ENCODE data around the gene SWI5. TPM values are rescaled to one million over a fixed set of nuclear protein-coding genes. Genes with fewer than 3 reads are reported as not detected.
"Not testable (repeated sequence)": the region's sequence is repeated elsewhere in the genome, so short reads cannot be mapped to it uniquely, and the experiment has no call there.

Gene SWI5
- total RNA-seq (35.4 and 35.7 TPM in 2 replicates), polyA plus RNA-seq (46.7 and 62.6 TPM in 2 replicates), polyA minus RNA-seq (ENCODE audit: low replicate concordance) (17.8 and 19.4 TPM in 2 replicates)
- polyA plus RNA-seq (2012) = 36.9 and 53.1 TPM in 2 replicates

GRCh38 chr9:128276008-128276573 lies at the start of gene SWI5:
Gene SWI5 (plus strand): TSS chr9:128276276.
- no peaks in the 10 kb centered on the region for H4K20me1 ChIP-seq (ENCODE audit: control insufficient read depth, extremely low read depth, insufficient read depth, low read length)
- H2AFZ ChIP-seq (ENCODE audit: low read length) = peak within 1 kb of the TSS; percentile 81
- TF ChIP-seq EZH2 (IDR thresholded peaks at IDR 0.05; ENCODE audit: low read length, missing control alignments) = no peak
- TF ChIP-seq CTCF (conservative IDR thresholded peaks at IDR 0.05 in 1 of 2, IDR thresholded peaks at IDR 0.05 in 1 of 2; ENCODE audit: low read depth in 1 of 2, low read length in 2 of 2) = no peak
- H3K9me3 ChIP-seq (ENCODE audit: control insufficient read depth, insufficient read depth, low read depth, low read length) = no peaks in the 10 kb centered on the region
- DNase-seq (ENCODE audit: low read depth in 2 of 2) = peak; percentile 95 to 100
- peak within 1 kb of the TSS; percentile 86 to 99 (median 97) for H3K4me3 ChIP-seq (replicated peaks in 1 of 4; ENCODE audit: control extremely low read depth in 1 of 4, insufficient read depth in 1 of 4, low read depth in 3 of 4, low read length in 4 of 4)
- H3K4me1 ChIP-seq (ENCODE audit: control insufficient read depth, extremely low read depth, insufficient read depth, low read length) = peaks cover 4% of the 10 kb centered on the region
- H3K27me3 ChIP-seq (ENCODE audit: control insufficient read depth, insufficient read depth, low read length) = no peaks in the 10 kb centered on the region
- peaks cover 31% of the 10 kb centered on the region for H3K79me2 ChIP-seq (ENCODE audit: control insufficient read depth, insufficient read depth, low read length)
- peak within 1 kb of the TSS; percentile 97 for H3K4me2 ChIP-seq (ENCODE audit: extremely low read depth, insufficient read depth, low read length)
- H3K27ac ChIP-seq (ENCODE audit: insufficient read depth, low read length) = peak within 1 kb of the TSS; percentile 96
- H3K9ac ChIP-seq (ENCODE audit: insufficient read depth, low read length) = peak within 1 kb of the TSS; percentile 97
- H3K36me3 ChIP-seq (ENCODE audit: control insufficient read depth, insufficient read depth, low read length) = peaks cover 13% of the 10 kb centered on the region

GRCh38 chr9:128226412-128226801 lies 49.7 kb upstream of the SWI5 start:
- H3K36me3 ChIP-seq (ENCODE audit: control insufficient read depth, insufficient read depth, low read length) = no peaks in the 10 kb centered on the region
- no peak overlapping the region for H3K4me3 ChIP-seq (replicated peaks in 1 of 4; ENCODE audit: control extremely low read depth in 1 of 4, insufficient read depth in 1 of 4, low read depth in 3 of 4, low read length in 4 of 4)
- no peaks in the 10 kb centered on the region for H3K79me2 ChIP-seq (ENCODE audit: control insufficient read depth, insufficient read depth, low read length)
- TF ChIP-seq CTCF (conservative IDR thresholded peaks at IDR 0.05 in 1 of 2, IDR thresholded peaks at IDR 0.05 in 1 of 2; ENCODE audit: low read depth in 1 of 2, low read length in 2 of 2) (no peak), EZH2 (IDR thresholded peaks at IDR 0.05; ENCODE audit: low read length, missing control alignments) (no peak)
- DNase-seq (ENCODE audit: low read depth in 2 of 2) = no peak
- H2AFZ ChIP-seq (ENCODE audit: low read length) = no peak overlapping the region
- H3K9me3 ChIP-seq (ENCODE audit: control insufficient read depth, insufficient read depth, low read depth, low read length) = no peaks in the 10 kb centered on the region
- no peak overlapping the region for H3K27ac ChIP-seq (ENCODE audit: insufficient read depth, low read length)
- H3K4me1 ChIP-seq (ENCODE audit: control insufficient read depth, extremely low read depth, insufficient read depth, low read length) = no peaks in the 10 kb centered on the region
- H4K20me1 ChIP-seq (ENCODE audit: control insufficient read depth, extremely low read depth, insufficient read depth, low read length) = no peaks in the 10 kb centered on the region
- no peak overlapping the region for H3K9ac ChIP-seq (ENCODE audit: insufficient read depth, low read length)
- no peak overlapping the region for H3K4me2 ChIP-seq (ENCODE audit: extremely low read depth, insufficient read depth, low read length)
- no peaks in the 10 kb centered on the region for H3K27me3 ChIP-seq (ENCODE audit: control insufficient read depth, insufficient read depth, low read length)

- H3K36me3 ChIP-seq (ENCODE audit: control insufficient read depth, insufficient read depth, low read length); H4K20me1 ChIP-seq (ENCODE audit: control insufficient read depth, extremely low read depth, insufficient read depth, low read length); H3K9ac ChIP-seq (ENCODE audit: insufficient read depth, low read length); H3K4me3 ChIP-seq (replicated peaks in 1 of 4; ENCODE audit: control extremely low read depth in 1 of 4, insufficient read depth in 1 of 4, low read depth in 3 of 4, low read length in 4 of 4); H3K9me3 ChIP-seq (ENCODE audit: control insufficient read depth, insufficient read depth, low read depth, low read length); H3K27me3 ChIP-seq (ENCODE audit: control insufficient read depth, insufficient read depth, low read length); H3K4me1 ChIP-seq (ENCODE audit: control insufficient read depth, extremely low read depth, insufficient read depth, low read length); DNase-seq (ENCODE audit: low read depth in 2 of 2); H2AFZ ChIP-seq (ENCODE audit: low read length); H3K27ac ChIP-seq (ENCODE audit: insufficient read depth, low read length); H3K79me2 ChIP-seq (ENCODE audit: control insufficient read depth, insufficient read depth, low read length); H3K4me2 ChIP-seq (ENCODE audit: extremely low read depth, insufficient read depth, low read length): not testable (repeated sequence)
Measured at GRCh38 chr9:128230897-128231296, 45.2 kb upstream of the SWI5 start.
